Measurements from ENCODE around the gene FUZ.

Gene FUZ

DNA sequence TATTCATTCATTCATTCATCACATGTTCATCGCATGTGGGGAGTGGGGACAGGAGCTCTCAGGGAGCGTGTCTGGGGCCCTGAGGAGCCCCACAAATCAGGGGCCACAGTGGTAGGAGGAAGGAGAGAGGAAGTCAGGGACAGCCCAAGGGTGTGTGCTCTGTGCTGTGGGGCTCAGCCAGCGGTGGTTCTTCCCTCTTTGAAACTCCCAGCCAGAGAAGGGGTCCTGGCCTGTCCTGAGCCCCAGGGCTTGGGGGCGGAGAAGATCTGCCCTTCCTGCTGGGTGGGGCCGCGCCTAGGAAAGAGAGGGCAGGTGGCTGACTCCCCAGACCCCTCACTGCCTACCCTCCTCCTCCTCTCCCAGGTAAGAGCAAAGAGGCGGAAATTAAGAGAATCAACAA is 31.7 kb downstream of the FUZ start:
- DNase-seq (ENCODE audit: low spot score) = no peak

DNA sequence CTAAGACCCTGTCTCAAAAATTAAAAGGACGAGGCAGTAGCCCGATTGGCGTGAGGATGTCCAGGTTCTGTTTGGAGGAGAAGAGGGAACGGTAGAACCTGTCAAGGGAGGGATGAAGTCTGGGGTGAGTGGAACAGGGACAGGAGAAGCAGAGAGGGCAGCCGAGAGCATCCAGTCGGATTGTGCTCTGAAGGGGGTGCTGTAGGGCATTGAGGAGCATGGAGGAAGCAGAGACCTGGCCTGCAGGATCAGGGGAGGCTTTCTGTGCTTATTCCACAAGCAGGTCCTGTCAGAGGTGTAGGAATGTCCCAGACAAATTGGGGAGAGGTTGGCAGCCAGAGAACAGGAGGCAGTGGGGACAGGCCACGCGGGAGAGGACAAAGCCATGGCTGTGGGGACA is 32.2 kb downstream of the FUZ start:
- no peak for DNase-seq (ENCODE audit: low spot score)

DNA sequence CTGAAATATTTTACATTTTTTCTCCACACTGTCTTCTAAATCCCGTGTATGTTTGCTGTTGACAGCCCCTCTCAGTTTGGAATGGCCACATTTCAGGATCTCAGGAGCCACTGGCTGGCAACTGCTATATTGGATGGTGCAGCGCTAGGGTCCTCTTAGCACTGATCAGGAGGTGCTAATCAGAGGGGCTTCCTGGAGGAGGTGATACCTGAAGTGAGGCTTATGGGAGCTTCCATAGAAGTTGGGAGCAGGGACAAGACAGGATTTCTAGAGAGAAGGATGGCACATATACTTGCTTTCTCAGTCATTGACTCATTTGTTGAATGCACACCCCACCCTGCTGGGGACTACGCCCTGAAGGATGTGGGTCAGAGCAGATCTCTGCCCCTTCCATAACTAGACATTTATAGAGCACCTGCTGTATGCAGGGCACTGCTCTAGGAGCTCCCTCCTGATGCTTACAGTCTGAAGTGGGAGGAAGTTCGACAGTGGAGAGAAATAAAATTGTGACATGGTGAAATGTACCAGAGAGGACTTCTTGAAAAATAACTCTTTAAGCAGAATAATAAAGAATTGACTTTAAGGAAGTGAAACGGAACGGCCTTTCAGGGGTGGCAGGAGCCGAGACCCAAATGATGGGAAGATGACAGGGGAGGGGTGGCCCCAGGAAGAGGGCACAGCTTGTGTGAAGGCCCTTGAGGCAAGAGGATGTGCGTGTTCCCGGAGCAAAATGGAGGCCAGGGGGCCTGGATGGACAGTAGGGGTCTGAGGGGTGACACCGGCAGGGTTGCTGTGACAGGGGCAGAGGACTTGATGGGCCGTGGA is 33.1 kb downstream of the FUZ start:
- no peak for DNase-seq (ENCODE audit: low spot score)

DNA sequence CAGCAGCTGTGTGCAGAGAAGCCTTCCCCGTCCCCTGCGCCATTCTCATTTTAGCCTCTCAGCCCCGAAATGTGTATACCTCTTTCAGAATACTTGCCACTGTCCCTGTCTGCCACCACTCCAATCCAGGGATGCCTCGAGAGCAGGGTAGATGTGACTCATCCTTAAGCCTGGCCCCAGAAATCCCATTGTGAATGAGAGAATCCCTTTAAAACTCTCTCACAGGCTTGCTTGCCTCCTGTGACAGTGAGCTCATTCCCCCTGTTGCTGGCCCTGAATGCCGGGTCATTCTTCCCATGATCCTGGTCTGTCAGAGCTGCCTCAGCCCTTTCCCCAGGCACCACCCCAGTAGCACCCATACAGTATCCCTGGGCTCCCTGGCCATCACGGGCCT is 36.7 kb downstream of the FUZ start:
- no peak for DNase-seq (ENCODE audit: low spot score)

DNA sequence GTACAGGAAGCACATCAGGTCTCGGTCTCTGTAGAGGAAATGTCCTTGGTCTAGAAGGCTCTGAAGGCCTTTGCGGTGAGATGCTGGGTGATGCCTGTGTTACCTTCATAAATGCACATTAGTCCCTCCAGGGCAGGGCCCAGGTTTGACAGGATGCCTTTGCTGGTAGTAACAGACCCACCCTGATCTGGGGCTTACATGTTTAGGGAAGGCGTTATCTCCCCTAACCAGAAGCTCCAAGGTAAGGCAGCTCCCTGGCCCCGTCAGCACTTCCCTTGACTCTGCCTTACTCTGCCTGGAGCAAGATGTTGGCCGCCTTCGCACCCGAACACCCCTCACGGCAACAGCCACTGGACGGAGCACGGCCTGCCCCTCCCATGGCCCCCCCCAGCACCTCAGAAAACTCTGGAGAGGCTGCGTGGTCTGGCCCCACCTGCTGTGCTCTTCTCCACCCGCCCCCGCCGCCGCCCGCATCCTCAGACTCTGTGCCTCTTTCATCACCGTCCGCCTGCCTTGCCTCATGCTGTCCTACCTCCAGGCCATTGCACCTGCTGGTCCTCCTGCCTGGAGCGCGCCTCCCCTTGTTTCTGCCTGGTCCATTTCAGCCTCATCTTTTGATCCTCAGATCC is 37.2 kb downstream of the FUZ start:
- no peak for DNase-seq (ENCODE audit: low spot score)

DNA sequence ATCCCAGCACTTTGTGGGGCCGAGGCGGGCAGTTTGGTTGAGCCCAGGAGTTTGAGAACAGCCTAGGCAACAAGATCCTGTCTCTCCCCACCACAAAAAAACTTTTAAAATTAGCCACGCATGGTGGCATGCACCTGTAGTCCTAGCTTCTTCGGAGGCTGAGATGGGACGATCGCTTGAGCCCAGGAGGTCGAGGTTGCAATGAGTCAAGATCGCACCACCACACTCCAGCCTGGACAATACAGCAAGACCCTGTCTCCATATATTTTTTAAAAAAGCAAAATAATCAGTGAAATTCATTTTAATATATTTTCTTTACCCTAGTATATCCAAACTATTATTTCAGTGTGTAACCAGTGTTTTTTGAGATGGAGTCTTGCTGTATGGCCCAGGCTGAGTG is 38.1 kb downstream of the FUZ start:
- no peak for DNase-seq (ENCODE audit: low spot score)

DNA sequence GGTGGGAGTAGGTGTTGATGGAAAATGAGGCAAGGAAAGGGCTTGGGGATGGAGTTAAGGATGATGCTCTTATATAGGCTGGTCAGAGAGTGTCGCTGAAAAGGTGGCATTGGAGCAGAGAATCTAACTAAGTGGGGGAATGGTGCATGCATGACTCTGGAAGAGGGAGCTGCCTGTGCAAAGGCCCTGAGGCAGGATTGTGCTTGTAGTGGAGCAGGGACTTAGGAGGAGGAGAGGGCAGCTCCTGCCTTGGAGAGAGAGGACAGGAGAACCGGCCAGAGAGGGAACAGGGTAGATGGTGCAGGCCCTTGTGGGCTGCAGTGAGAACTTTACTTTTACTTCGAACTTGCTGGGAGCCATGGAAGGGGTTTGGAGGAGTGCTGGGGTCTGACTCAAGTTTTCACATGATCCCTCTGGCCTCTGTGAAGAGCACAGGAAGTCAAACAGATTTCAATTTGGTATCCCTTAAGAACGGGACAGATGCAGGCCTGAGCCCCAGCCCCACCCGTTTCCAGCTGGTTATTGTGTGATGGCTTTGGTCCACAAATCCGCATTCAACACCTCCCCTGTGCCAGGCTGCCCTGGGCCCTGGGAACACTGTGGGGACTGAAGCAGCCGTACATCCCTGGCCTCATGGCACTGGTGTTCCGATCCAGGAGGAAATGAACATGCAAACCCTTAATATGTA is 39.3 kb downstream of the FUZ start:
- DNase-seq (ENCODE audit: low spot score) = no peak

DNA sequence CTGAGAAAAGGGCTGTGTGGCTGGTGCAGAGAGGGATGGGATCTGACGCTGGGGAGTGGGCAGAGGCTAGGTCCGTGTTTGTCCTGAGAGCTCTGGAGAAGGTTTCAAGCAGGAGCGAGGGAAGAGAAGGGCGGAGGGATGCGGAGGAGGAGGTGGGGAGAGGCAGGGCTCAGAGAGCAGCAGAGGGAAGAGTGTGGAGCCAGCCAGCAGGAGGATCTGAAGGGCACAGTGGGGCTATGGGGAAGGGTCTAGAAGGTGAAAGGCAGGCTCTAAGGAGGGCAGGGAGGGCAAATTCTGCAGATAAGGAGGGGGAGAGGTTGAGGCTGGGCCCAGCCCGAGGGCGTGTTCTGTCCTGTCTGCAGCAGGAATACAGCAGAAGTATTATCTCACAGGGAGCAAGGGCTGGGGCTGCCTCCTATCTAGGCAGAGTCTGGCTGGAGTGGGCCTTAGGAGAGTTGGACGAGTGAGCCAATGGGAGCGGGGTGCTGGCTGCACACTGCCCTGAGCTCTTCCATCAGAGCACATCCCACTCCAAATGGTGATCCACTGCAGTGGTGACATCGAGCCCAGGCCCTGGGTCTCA is 40.2 kb downstream of the FUZ start:
- DNase-seq (ENCODE audit: low spot score) = no peak

DNA sequence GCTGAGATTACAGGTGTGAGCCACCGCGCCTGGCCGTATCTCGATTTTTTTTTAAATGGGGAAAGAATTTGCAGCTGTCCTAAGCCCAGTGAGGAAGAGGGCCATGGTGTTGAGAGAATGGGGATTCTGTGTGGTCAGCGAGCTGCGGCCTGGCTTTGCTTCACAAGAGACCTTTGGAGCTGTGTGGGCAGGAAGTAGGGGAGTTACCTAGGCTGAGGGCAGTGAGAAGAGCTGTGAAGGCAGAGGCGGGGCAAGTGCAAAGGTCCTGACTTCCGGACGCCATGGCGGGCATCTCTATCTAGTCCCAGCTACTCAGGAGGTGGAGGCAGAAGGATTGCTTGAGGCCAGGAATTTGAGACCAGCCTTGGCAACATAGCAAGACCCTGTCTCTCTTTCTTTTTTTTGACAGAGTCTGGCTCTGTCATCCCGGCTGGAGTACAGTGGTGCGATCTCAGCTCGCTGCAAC is 41.4 kb downstream of the FUZ start:
- no peak for DNase-seq (ENCODE audit: low spot score)

DNA sequence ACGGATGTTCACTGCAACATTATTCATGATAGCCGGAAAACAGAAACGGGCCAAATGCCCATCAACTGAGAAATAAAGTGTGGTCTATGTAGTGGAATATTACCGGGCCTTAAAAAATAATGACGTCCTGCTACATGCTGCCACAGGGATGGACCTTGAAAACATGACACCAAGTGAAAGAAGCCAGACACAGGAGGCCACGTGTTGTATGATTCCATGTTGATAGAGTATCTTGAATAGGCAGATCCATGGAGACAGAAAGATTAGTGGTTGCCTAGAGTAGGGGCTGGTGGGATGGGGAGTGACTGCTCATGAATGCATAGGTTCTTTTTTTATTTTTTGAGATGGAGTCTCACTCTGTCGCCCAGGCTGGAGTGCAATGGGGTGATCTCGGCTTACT is 42.6 kb downstream of the FUZ start:
- DNase-seq (ENCODE audit: low spot score) = no peak

DNA sequence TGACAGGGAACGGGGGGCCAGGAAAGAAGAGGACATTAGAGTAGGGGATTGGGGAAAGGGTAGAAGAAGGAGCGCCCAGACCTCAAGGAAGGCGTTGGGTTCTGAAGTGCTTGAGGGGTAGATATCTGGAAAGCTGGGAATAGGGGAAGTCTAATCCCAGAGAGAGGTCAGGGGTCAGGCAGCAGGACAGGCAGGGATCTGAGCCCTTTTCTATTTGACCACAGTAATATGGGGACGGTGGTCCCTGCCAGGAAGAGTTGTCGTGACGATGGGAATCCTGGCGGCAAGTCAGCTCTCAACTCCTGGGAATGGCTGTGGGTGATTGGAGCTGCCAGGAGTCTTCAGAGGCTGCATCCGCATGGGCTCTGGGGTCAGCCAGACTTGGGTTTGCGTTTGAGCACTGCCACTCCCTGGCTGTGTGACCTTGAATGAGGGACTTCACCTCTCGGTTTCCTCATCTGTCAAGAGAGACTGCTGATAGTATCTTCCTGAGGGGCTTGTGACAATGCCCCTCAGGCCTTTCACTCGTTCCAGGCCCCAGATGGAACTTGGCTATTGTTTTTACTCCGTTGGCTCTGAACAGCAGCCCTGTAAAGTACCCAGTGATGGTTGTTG is 45.0 kb downstream of the FUZ start:
- DNase-seq (ENCODE audit: low spot score) = no peak

DNA sequence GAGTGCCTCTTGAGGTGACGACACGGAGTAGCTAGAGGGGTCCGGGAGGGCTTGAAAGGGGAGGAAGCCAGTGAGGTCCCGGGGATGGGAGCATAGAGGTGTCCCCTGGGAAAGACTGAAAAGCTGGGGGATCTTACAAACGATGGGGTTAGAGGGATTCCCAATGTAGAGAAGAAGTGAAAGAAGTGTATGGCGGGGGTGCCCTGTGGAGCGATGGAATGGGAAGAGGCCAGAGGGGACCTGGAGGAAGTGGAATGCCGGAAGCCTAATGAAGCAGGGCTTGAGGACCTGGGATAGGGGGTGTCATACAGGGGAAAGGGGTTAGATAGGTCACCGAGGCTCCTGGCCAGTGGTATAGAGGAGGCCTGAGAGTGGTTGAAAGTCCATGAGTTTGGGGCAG is 45.7 kb downstream of the FUZ start:
- DNase-seq (ENCODE audit: low spot score) = no peak

DNA sequence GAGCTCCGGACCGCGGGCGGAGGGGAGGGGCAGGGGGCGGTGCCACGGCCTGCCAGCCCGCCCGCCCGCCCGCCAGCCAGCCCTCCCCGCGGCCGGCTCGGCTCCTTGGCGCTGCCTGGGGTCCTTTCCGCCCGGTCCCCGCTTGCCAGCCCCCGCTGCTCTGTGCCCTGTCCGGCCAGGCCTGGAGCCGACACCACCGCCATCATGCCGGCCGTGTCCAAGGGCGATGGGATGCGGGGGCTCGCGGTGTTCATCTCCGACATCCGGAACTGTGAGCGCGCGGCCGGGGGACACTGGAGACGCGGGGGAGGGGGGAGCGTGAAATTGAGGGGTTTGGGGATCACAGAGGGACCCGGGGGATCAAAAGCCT is 46.2 kb downstream of the FUZ start, which contains the start of gene AP2A1:
Gene AP2A1, plus strand, starts transcription at position 72 of the 370 bp plus-strand sequence. Its CDS starts 133 bp downstream, at position 205.
- no peak for DNase-seq (ENCODE audit: low spot score)

DNA sequence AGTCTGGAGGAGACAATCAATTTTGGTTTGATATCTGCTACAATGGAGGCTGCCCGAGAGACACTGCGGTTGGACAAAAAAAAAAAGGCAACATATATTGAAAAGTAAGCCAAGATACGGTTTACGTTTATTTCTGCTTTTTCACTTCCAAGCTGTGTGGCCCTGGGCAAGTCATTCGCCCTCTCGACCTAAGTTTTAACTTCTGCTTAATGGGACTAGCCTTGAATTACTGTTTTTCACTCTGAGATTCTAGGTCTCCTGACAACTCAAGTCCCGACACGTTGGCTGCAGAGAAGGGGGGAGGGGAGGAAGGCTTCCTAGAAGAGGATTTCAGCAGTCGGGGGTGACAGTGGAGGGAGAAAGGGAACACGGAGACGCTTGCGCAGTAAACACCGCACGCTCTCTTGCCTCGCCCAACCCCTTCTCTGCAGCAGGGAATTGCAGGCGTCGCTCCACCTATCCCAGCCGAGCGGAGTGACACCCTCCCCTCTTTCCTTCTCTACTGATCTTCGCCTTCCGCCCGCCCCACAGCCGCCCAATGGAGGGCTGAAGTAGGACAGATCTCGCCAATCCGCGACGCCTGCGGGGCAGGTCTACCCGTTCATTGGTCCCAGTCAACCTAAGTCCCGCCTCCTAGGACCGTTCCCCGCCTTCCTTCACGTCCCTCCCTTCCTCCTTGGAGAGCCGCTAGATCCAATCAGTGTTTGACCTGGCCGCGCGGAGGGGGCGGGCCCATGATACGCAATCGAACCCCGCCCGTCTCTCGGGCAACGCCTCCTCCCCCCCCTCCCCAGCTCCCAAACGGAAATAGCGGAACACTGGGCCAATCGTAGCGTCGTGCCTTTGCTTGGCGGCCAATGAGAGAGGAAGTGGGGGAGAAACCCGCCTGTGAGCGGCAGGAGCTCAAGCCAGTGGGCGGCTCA is 46.8 kb downstream of the FUZ start:
- DNase-seq (ENCODE audit: low spot score) = peak; percentile 100

DNA sequence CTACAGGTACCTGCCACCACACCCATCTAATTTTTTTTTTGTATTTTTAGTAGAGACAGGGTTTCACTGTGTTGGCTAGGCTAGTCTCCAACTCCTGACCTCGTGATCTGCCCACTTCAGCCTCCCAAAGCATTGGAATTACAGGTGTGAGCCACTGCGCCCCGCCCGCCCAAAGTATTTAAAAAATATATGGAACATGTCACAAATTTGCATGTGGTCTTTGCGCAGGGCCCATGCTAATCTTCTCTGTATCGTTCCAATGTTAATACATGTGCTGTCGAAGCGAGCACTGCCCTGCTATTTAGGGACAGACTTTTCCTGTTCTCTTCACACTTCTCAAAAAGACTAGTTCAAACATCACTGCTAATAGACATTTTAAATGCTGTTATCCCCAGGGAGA is 48.8 kb downstream of the FUZ start:
- DNase-seq (ENCODE audit: low spot score) = no peak

DNA sequence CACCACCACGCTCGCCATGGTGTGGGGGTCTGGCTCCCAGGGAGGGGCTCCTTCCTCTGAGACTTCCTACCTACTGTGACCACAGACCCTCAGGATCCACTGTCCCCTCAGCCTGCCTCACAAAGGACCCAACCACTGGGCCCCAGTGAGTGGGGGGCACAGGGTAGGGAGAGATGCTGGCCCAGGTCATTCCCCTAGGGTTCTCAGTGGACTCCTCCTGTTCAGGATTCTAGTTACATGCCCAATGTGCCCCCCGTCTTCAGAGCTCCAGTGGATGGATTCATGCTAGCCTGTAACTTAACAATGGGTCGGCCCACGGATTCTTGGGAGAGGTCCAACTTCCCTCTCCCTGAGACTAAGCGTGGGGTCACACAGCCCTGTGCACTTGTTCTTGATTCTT is 49.9 kb downstream of the FUZ start, which contains the start of gene TSKS:
Gene TSKS, minus strand, starts transcription at position 77 of the 400 bp plus-strand sequence. Its CDS starts 59 bp downstream, at position 18.
- no peak for DNase-seq (ENCODE audit: low spot score)

DNA sequence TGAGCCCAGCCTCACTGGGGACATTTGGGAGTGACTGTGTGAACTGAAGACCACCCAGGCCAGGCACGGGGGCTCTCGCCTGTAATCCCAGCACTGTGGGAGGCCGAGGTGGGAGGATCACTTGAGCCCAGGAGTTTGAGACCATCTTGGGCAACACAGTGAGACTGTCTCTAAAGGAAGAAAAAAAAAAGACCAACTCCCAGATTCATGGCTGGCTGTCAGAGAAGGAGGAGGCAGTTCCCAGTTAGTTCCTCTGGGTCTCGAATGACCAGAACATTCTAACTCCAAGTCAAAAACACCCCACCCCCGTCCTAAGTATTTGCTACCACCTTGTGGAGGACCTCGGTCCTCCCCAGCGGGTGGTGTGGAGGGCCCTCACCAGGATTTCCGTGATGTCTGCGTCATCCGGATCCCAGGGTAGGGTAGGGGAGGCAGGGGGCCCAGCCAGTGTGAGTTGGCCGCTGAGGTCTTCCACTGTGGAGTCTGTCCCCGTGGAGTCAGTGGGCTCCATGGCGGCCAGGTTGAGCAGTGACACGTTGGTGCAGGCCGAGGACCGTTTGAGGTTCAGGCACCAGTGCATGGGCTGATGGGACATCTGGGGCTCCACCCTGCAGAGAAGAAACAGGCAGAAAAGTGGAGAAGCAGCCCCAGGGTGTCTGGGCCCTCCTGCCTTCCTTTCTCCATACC is 51.3 kb downstream of the FUZ start:
- DNase-seq (ENCODE audit: low spot score) = peak; percentile 51

DNA sequence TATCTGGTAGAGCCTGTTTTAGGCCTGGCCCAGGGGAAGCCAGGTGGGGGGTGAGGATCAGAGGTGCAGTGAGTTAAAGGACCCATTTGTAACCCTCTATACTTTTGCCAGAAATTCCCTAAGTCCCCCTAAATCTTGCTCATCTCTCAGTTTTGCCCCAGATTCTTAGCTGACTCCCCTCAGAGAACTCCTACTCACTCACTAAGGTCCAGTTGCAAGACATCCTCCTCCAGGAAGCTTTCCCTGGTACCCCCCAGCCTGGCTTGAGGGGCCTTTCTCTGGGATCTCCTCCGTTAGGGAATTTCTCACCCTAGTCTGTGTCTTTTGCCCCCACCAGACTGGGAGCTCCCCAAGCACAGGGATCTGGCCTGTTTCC is 51.9 kb downstream of the FUZ start:
- DNase-seq (ENCODE audit: low spot score) = no peak

DNA sequence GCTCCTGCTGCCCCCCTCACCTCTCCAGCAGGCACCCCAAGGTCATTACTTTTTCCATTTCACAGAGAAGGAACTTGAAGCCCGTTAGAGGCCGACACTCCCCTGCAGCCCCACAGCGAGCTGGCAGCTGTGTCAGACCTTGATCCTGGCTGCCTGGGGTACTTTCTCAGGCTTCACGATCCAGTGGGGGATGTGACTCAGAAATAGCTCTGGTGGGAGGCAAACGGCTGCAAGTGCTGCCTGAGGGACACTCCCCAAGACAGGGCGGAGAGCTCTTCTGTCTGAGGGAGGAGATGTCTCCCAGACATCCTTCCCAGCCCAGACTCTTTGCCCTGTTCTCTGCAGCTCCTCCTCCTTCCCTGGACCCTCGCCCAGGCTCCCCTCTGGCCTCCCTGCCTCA is 54.8 kb downstream of the FUZ start:
- DNase-seq (ENCODE audit: low spot score) = no peak
